Measurements from ENCODE around the gene BIRC7.
A peak's percentile ranks its signal among the peaks of the same experiment; 100 is the strongest.

Gene BIRC7

DNA sequence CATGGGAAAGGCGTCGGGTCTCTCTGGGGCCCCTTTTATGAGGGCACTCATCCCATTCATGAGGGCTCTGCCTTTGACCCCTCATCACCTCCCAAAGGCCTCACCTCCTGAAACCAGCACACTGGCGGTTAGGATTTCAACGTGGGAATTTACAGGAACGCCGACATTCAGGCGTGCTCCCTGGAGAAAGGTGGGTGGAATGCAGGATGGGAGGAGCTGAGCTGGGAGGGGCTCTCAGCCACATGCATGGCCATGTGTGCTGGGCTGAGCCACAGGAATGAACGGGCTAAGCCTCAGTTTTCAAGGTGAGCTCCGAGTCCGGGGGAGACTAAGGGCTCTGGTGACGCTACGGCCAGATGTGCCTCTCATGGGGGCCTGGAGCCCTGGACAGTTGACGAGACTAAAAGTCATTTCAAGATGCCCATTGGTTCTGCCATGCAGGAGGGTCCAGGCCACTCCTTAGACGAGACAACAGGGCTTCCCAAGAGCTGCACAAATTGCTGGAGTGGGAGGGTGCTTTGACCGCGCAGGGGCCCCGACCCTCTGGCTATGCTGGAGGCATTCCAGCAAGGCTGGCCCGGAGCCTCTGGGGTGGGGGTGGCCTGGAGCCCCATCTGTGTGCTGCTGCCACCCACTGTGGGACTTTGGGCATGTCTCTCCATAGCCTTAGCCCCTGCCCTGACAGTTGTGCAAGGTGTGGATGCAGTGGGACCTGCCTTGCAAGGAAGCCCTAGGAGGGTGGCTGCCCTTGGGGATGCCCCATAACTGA lies 33.1 kb downstream of the BIRC7 start:
- H3K9me3 ChIP-seq, result no peaks in the 10 kb centered on the region
- no peak overlapping the region for H3K27ac ChIP-seq
- TF ChIP-seq, protein P1, sequence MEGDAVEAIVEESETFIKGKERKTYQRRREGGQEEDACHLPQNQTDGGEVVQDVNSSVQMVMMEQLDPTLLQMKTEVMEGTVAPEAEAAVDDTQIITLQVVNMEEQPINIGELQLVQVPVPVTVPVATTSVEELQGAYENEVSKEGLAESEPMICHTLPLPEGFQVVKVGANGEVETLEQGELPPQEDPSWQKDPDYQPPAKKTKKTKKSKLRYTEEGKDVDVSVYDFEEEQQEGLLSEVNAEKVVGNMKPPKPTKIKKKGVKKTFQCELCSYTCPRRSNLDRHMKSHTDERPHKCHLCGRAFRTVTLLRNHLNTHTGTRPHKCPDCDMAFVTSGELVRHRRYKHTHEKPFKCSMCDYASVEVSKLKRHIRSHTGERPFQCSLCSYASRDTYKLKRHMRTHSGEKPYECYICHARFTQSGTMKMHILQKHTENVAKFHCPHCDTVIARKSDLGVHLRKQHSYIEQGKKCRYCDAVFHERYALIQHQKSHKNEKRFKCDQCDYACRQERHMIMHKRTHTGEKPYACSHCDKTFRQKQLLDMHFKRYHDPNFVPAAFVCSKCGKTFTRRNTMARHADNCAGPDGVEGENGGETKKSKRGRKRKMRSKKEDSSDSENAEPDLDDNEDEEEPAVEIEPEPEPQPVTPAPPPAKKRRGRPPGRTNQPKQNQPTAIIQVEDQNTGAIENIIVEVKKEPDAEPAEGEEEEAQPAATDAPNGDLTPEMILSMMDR (IDR thresholded peaks at IDR 0.05), result no peak
- H3K4me1 ChIP-seq, result peaks cover 0 to 15% (median 8%) of the 10 kb centered on the region in 4 donors
- no peak for DNase-seq
- intact Hi-C loops (cut with DNase I; ENCODE audit: low total_unique reads), result no loop called here
- H3K27me3 ChIP-seq, result peaks cover 0 to 44% of the 10 kb centered on the region in 2 donors
- H3K4me3 ChIP-seq, result no peak overlapping the region
- no peaks in the 10 kb centered on the region for H3K36me3 ChIP-seq

DNA sequence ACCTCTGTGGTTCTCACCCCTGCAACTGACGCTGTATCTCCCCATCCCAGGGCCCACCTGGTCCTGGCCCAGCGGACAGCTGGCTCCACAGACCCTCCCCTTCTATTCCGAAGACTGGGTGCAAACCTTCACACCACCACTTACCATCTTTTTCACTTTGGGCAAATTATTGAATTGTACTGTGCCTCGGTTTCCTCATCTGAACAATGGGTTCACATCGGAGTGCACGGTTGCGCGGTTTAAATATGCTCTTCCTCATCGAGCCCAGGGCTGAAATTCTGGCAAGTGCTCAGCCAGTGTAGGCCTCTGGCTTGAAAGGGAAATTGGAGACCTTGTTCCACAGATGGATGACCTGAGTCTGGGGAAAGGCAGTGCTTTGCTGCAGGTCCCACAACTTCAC lies 34.0 kb downstream of the BIRC7 start:
- no peak overlapping the region for H3K4me3 ChIP-seq
- H3K9me3 ChIP-seq, result no peaks in the 10 kb centered on the region
- DNase-seq, result no peak

DNA sequence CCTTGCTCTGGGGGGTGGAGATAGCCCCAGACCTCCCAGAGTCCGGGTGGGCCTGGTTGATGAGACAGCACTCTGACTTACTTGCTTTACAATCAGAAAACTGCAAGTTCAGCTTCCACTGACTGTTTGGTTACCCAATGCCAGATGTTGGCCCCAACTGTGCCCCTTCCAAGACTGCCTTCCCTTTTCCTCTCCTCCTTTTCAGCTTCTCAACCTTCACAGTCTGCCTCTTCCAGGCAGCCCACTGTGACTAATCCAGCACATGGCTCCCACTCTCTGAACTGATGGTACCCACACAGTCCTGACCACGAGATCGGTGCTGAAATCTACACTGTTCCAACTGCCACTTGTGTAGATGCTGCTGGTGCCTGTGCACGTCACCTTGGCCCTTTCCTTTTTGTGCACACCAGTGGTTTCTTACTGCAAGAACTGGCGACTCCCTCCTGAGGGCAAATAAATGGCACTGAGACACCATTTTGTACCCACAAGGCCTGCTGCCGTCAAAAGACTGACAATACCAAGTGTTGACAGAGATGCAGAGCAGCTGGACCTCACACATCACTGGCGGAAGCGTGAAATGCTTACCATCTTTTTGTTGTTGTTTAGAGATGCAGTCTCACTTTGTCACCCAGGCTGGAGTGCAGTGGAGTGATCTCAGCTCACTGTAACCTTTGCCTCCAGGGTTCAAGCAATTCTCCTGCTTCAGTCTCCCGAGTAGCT lies 35.1 kb downstream of the BIRC7 start:
- peaks cover 0 to 27% of the 10 kb centered on the region in 2 donors for H3K27me3 ChIP-seq
- DNase-seq, result no peak
- TF ChIP-seq, protein P1 (IDR thresholded peaks at IDR 0.05), result no peak
- peaks cover 0 to 28% (median 22%) of the 10 kb centered on the region in 4 donors for H3K4me1 ChIP-seq
- H3K27ac ChIP-seq, result no peak overlapping the region
- no peak overlapping the region for H3K4me3 ChIP-seq
- intact Hi-C loops (cut with DNase I; ENCODE audit: low total_unique reads), result no loop called here
- no peaks in the 10 kb centered on the region for H3K9me3 ChIP-seq
- peaks cover 0 to 7% (median 2%) of the 10 kb centered on the region in 3 donors for H3K36me3 ChIP-seq

More for the DNA sequence above, 34.0 kb downstream of the BIRC7 start:
- TF ChIP-seq, protein P1 (IDR thresholded peaks at IDR 0.05), result no peak
- Histone ChIP-seq H3K36me3 (no peaks in the 10 kb centered on the region), H3K27ac (no peak overlapping the region), H3K4me1 (peaks cover 0 to 23% (median 17%) of the 10 kb centered on the region in 4 donors), H3K27me3 (peaks cover 0 to 36% of the 10 kb centered on the region in 2 donors)
- intact Hi-C loops (cut with DNase I; ENCODE audit: low total_unique reads), result no loop called here

DNA sequence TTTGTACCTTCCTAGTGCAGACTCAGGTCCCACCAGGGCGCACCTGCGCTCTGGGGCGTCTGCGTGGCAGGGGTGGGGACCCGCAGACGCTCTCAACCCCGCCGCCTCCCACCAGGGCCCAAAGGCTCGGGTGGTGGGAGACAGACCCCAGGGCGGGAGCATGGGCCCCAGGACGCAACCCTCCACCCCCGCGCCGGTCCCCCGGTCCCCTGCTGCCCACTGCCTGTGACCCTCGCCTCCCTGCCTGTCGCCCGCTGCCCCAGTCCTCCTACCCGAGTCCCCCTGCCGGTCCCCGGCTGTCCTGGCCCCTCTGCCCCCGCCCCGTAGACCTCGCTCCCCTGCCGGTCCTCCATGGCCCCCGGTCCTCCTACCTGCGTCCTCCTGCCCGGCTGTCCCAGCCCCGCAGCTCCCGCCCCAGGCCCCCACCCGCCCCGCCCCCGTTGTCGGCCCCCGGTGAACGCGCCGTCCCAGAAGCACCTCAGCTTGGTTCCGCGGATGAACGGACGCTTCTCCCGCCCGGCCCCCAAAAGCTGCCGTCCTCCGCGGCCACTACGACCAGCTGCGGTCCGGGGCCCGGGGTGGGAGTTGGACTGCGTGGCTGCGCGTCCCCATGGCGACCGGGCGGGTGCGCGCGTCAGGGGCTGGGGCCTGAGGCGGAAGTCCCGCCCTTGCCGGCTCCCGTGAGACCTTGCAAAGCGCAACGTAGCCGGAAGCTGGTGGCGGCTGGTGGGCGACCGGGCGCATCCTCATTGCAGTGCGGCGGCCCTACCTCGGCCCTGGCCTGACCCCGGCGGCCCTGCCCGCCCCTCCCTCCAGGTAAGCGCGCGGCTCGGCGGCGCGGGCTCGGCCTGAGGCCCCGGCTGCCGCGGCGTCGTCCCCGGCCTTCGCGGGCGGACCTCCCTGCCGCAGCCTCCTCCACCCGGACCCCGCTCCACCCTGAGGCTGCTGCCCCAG lies 36.7 kb downstream of the BIRC7 start, which contains the start of gene ARFGAP1:
TSS of gene ARFGAP1 (plus strand) at position 709 of the 954 bp plus-strand sequence. CDS start 2,768 bp downstream, outside the sequence.
- TF ChIP-seq, protein P1 (IDR thresholded peaks at IDR 0.05), result no peak

DNA sequence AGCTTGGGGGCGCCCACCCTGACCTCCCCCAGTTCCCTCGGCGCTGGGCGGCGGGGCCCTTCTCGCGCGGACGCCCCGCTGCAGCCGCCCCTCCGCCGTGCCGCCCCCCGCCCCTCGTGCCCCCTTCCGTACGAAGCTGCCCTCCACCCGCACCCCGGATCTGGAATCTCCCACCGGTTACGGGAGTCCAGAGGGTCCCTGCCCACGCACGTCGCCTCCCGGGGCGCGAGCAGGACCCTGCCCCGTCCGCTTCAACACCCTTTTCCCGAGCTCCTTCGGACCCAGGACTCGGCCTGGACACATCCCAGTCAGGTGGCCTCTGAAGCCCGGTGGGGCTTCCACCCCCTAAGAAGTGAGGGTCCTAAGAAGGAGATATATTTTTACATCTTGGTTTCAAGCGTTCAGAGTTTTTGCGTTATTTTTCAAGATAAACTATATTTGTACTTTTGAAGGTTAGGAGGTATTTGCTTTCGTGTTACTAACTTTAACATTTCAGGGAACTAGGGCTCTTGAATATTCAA lies 37.4 kb downstream of the BIRC7 start:
- intact Hi-C loops (cut with DNase I; ENCODE audit: low total_unique reads), result no loop called here
- Histone ChIP-seq H3K4me3 (peak overlapping the region; percentile 90 to 100), H3K36me3 (peaks cover 13 to 30% (median 25%) of the 10 kb centered on the region in 3 donors), H3K9me3 (no peaks in the 10 kb centered on the region), H3K4me1 (peaks cover 0 to 28% (median 23%) of the 10 kb centered on the region in 4 donors), H3K27me3 (peaks cover 0 to 8% of the 10 kb centered on the region in 2 donors), H3K27ac (peak overlapping the region; percentile 70 to 83)
- no peak for DNase-seq
- TF ChIP-seq, protein P1 (IDR thresholded peaks at IDR 0.05), result no peak

More for the DNA sequence above, 36.7 kb downstream of the BIRC7 start, which contains the start of gene ARFGAP1:
- peaks cover 9 to 23% (median 18%) of the 10 kb centered on the region in 3 donors for H3K36me3 ChIP-seq
- H3K27ac ChIP-seq, result peak within 1 kb of the TSS; percentile 70 to 83
- H3K4me3 ChIP-seq, result peak within 1 kb of the TSS; percentile 90 to 100
- DNase-seq, result peak; percentile 84 to 93
- H3K9me3 ChIP-seq, result no peaks in the 10 kb centered on the region
- intact Hi-C loops (cut with DNase I; ENCODE audit: low total_unique reads), result no loop called here
- H3K4me1 ChIP-seq, result peaks cover 0 to 28% (median 23%) of the 10 kb centered on the region in 4 donors
- peaks cover 0 to 13% of the 10 kb centered on the region in 2 donors for H3K27me3 ChIP-seq
